ENCODE measurements around the gene HOXA11. TPM values are rescaled to one million over a fixed set of nuclear protein-coding genes. Genes with fewer than 3 reads are reported as not detected.
A peak's percentile ranks its signal among the peaks of the same experiment; 100 is the strongest.

Gene HOXA11
- total RNA-seq, 1 donor from 2014 or later, result not detected

DNA sequence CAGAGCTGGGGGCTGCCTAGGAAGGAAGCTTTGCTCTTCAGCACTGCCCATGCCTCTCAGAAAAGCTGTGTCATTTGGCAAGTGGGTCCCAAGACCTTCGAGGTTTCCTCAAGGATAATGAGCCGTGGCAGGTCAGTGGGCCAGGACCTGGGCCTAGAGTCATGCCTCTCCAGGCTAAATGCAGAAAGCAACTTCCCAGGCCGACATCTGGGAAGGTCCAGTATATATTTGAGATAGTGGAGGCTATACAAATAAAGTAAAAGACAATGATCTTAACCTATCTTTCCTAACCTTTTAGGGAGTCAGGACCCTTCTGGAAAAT, 8.5 kb downstream of the HOXA11 start:
- peaks cover 59% of the 10 kb centered on the region for H3K27me3 Mint-ChIP-seq
- no peak overlapping the region for H3K27ac Mint-ChIP-seq
- peaks cover 5% of the 10 kb centered on the region for H3K9me3 Mint-ChIP-seq
- intact Hi-C loops (cut with micrococcal nuclease), result no loop called here
- H3K4me1 Mint-ChIP-seq, result peaks cover 7% of the 10 kb centered on the region
- peaks cover 2% of the 10 kb centered on the region for H3K36me3 Mint-ChIP-seq (ENCODE audit: low read depth)
- no peak overlapping the region for H3K4me3 Mint-ChIP-seq
- DNase-seq, result no peak

DNA sequence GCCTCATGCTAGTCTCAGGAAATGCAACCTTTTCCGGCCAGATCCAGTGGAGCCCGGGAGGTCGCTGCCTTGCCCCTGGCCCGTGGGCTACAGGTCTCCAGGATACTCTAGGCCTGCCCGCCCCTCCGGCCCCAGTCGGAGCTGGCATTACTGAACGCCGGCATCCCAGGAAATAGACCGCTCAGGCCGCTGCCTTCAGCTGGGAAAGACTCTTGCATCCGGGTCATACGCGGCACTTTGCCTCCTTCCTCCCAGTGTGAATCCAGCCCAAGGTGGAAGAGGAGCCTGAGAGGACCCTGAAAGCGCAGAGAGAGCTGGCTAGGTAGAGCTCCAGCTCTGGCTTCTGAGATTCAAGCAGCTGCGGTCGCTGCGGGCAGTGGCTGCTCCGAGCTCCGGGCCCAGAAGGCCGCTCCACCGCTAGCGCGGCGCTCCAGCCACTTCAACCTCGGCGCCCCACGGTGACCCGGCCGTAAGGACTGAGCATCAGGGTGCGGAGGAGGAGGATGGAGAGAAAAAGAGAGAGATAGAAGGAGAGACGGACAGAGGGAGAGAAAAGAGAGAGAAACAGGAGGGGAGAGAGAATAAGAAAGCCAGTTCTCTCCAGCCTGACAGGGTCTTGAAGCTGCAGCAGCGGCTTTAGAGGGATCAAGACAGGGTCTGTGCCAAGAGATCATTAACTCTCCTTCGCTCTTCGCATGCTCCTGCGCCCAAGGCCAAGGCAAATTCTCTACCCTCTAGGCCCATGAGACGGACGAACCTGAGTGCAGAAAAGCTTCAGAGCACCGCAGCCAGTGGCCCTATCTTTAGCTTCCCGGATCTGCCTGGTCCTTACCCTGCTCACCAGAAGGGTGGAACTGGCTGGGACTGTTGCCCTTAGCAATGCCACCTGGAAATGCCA, 9.2 kb downstream of the HOXA11 start:
- intact Hi-C loops (cut with micrococcal nuclease), result no loop called here
- H3K27me3 Mint-ChIP-seq, result peaks cover 60% of the 10 kb centered on the region
- peaks cover 5% of the 10 kb centered on the region for H3K9me3 Mint-ChIP-seq
- peaks cover 2% of the 10 kb centered on the region for H3K36me3 Mint-ChIP-seq (ENCODE audit: low read depth)
- H3K4me3 Mint-ChIP-seq, result no peak overlapping the region
- H3K4me1 Mint-ChIP-seq, result peaks cover 8% of the 10 kb centered on the region
- H3K27ac Mint-ChIP-seq, result no peak overlapping the region
- DNase-seq, result no peak

DNA sequence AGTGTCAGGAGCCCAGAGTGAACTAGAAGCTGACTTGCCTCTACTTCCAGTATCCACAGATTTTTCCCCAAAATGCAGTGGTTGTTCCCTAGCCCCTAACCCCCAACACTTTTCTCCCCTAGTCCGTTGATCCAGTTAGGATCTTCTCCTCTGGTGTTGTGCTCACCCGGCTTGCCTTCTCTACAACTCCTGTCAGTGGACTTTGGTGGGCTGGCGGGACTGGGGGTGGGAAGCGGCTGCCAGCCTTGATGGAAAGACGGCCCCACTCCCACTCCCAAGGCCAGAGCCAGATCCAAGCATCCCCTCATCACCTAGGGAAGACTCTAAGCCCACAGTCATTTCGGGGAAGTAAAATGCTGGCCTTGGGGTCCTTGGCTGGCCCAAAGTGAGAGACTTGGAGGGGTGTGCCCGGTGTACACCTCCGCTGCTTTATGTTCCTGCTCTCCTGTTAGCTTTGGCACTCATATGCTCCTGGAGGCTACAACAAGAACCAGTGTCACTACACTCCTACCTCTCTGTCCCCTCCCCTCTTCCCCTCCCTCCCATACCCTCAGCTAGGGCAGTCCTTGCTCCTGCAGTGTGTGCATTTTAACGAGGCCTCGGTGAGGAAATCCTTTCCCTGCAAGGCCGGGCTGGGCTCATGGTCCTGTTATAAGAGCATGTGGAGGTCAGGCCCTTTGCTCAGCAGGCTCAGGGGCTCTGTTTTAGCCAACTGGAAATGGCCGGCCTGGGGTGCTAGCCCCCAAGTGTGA, 10.0 kb downstream of the HOXA11 start:
- Mint-ChIP-seq H3K27ac (peak overlapping the region; percentile 51), H3K4me3 (no peak overlapping the region), H3K27me3 (peaks cover 63% of the 10 kb centered on the region), H3K36me3 (ENCODE audit: low read depth) (peaks cover 3% of the 10 kb centered on the region), H3K9me3 (peaks cover 8% of the 10 kb centered on the region), H3K4me1 (peaks cover 8% of the 10 kb centered on the region)
- intact Hi-C loops (cut with micrococcal nuclease), result no loop called here
- DNase-seq, result no peak

DNA sequence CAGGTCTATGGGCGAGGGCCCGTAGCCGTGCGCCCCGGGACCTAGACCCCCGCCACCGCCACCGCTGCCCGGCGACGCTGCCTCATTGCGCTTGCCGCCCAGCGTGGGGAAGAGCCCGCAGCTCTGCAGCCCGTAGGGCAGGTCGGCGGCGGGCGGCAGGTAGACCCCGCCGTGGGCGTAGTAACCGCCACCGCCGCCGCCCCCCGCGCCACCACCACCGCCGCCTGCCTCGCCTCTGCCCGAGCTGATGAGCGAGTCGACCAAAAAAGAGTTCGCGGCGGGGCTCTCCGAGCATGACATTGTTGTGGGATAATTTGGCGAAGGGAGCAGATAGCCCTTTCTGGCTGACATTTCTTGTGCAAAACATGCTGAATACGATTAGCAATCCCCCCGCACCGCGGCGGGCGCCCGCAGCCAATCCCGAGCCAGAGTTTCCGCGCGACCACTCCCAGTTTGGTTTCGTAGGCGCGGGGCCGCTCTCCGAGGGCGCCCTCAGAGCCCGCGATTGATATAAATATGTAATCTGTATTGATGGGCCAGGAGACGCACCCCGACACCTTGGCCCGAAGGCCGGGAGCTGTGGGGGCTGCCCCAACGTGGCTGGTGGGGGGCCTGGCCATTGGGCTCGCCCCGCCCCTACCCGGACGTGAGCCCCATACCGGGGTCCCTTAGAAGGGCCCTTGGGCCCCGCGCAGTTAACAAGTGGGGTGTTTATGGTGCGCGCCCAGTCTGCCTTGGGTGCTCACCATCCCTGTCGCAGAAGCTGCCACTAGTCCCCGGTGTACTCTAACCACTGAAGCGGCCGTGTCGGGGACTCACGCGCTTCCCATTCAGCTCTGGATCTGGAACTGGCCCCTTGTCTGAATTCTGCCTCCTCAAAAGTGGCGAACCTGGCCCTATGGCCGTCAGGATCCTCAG, 10.8 kb downstream of the HOXA11 start, which contains the start of gene HOXA10:
HOXA10 (minus strand) TSS at position 365 of the 918 bp plus-strand sequence; CDS start at position 351, 14 bp downstream.
- Mint-ChIP-seq H3K27me3 (peaks cover 58% of the 10 kb centered on the region), H3K4me1 (peaks cover 5% of the 10 kb centered on the region), H3K27ac (peak within 1 kb of the TSS; percentile 51), H3K36me3 (ENCODE audit: low read depth) (peaks cover 3% of the 10 kb centered on the region), H3K9me3 (peaks cover 8% of the 10 kb centered on the region), H3K4me3 (no peak within 1 kb of the TSS)
- intact Hi-C loops (cut with micrococcal nuclease), result loop anchor here (2.0 kb wide), 2 partner anchors 17 to 23 kb away; partner anchors contain the start of gene HOXA7
- DNase-seq, result no peak

DNA sequence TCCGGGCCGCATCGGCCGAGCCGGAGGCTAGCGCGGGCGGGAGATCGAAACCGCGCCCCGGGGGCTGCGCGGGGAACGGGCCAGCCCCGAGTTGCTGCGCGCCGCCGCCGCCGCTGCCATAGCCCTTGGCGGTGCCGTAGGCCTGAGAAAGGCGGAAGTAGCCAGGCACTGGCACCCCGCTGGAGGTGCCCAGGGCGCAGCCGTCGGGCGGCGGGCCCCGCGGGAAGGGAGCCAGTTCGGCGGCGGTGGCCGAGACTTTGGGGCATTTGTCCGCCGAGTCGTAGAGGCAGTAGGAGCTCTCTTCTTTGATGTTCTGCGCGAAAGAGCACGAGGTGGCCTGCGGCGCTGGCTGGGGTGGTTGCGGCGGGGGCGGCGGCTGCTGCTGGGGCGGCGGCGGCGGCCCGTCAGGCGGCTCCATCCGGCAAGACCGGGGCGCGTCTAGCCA, 11.5 kb downstream of the HOXA11 start:
- peaks cover 8% of the 10 kb centered on the region for H3K9me3 Mint-ChIP-seq
- intact Hi-C loops (cut with micrococcal nuclease), result loop anchor here (2.0 kb wide), 2 partner anchors 17 to 23 kb away; partner anchors contain the start of gene HOXA7
- peaks cover 5% of the 10 kb centered on the region for H3K4me1 Mint-ChIP-seq
- no peak overlapping the region for H3K4me3 Mint-ChIP-seq
- peak; percentile 59 for DNase-seq
- H3K27me3 Mint-ChIP-seq, result peaks cover 59% of the 10 kb centered on the region
- H3K27ac Mint-ChIP-seq, result no peak overlapping the region
- peaks cover 7% of the 10 kb centered on the region for H3K36me3 Mint-ChIP-seq (ENCODE audit: low read depth)

DNA sequence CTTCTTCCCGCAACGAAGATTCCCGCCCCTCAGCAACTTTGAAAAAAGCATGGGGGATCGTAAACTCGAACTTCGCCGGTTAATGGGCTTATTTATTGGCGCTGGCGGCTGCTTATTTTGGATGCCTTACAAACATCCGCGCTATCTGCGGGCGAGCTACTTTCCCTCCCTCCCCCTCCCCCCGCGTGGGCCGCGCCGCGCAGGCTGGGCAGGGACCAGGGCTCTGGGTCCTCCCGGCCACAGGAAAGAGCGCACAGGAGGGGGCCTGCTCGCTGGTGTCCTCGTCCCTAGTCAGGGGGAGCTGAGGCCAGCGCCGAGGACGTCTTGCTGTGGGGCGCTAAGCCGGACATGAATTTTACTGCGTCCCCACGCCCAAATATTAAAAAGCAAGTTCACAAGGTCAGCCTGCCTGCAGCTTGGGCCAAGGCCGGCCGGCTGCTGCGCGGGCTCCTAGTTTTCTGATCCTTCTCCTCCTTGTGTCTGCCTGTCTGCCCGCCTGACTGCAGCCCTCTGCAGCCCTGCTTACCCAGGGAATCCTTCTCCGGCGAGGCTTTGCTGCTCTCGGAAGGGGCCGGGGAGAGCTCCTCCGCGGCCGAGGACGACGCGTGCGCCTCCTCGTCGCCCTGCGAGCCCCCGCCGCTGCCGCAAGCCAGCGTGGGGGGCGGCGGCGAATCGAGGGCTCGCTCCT, 12.1 kb downstream of the HOXA11 start:
- peaks cover 60% of the 10 kb centered on the region for H3K27me3 Mint-ChIP-seq
- peaks cover 8% of the 10 kb centered on the region for H3K9me3 Mint-ChIP-seq
- peaks cover 7% of the 10 kb centered on the region for H3K36me3 Mint-ChIP-seq (ENCODE audit: low read depth)
- peaks cover 5% of the 10 kb centered on the region for H3K4me1 Mint-ChIP-seq
- H3K27ac Mint-ChIP-seq, result no peak overlapping the region
- H3K4me3 Mint-ChIP-seq, result no peak overlapping the region
- intact Hi-C loops (cut with micrococcal nuclease), result loop anchor here (2.0 kb wide), 2 partner anchors 16 to 24 kb away; partner anchors contain the start of gene HOXA7
- no peak for DNase-seq

DNA sequence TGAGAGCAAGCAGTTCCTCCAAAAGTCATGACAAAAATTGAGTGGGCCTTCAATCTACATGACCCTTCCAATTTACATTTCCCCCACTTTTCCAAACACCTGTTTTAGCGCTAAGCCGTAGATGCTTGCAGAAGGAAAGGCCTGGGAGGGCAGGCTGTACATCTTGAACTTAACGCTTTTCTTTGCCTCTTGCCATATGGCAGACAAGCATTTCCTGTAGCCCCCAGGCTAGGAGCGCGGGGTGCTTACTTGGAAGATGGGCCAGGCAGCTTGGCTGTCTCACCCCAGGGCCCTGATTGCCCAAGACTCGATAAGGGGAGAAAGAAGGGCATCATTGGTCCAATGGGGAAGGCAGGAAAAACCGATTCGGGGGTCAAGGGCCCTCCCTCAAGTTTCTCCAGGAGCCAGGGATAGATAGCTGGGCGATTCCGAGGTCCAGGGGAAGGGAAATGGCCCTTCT, 12.7 kb downstream of the HOXA11 start:
- intact Hi-C loops (cut with micrococcal nuclease), result loop anchor here (2.0 kb wide), 2 partner anchors 16 to 24 kb away; partner anchors contain the start of gene HOXA7
- Mint-ChIP-seq H3K4me3 (no peak overlapping the region), H3K36me3 (ENCODE audit: low read depth) (peaks cover 7% of the 10 kb centered on the region), H3K9me3 (peaks cover 8% of the 10 kb centered on the region), H3K27me3 (peaks cover 62% of the 10 kb centered on the region), H3K27ac (peak overlapping the region; percentile 80), H3K4me1 (peaks cover 5% of the 10 kb centered on the region)
- no peak for DNase-seq

DNA sequence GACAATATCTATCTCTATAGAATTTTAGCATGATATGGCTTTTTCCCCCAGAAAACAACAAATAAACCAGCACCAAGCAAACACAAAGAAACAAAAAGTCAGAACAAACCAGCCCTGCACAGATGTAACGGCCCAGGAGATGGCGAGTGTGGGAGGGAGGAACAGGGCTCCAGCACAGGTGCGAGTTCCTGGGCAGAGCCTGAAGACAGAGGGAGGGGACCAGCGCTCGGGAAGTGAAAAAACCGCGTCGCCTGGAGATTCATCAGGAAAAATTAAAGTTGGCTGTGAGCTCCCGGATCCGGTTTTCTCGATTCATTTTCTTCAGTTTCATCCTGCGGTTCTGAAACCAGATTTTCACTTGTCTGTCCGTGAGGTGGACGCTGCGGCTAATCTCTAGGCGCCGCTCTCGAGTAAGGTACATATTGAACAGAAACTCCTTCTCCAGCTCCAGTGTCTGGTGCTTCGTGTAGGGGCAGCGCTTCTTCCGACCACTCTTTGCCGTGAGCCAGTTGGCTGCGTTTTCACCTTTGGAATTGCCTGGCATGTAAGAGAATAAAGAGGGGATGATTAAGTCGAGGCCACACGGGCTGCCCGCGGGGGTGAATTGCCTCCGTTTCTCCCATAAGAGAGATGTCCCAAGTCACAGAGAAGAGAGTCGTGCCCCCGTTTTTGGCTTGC, 13.3 kb downstream of the HOXA11 start:
- peaks cover 7% of the 10 kb centered on the region for H3K36me3 Mint-ChIP-seq (ENCODE audit: low read depth)
- peaks cover 8% of the 10 kb centered on the region for H3K9me3 Mint-ChIP-seq
- H3K27ac Mint-ChIP-seq, result peak overlapping the region; percentile 80
- intact Hi-C loops (cut with micrococcal nuclease), result loop anchor here (2.0 kb wide), 3 partner anchors 13 to 25 kb away; partner anchors contain the start of genes HOXA11 and HOXA7
- no peak for DNase-seq
- H3K27me3 Mint-ChIP-seq, result peaks cover 67% of the 10 kb centered on the region
- no peak overlapping the region for H3K4me3 Mint-ChIP-seq
- H3K4me1 Mint-ChIP-seq, result peaks cover 5% of the 10 kb centered on the region

DNA sequence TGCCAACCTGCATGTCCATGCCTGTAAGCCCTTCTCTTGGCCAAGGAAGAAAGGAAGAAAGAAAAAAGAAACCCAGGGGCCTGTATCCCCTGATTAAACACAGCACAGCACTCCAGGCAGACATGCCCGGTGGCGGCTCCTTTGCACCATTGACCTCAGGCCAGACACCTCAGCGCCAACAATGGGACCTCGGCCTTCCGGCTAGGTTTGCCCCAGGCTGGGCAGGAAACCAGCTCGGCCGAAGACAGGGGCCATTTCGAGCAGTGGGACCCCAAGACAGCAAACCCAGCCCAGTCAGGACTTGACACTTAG, 13.8 kb downstream of the HOXA11 start:
- Mint-ChIP-seq H3K9me3 (peaks cover 8% of the 10 kb centered on the region), H3K4me1 (peaks cover 5% of the 10 kb centered on the region), H3K27ac (no peak overlapping the region), H3K4me3 (no peak overlapping the region), H3K27me3 (peaks cover 67% of the 10 kb centered on the region), H3K36me3 (ENCODE audit: low read depth) (peaks cover 7% of the 10 kb centered on the region)
- intact Hi-C loops (cut with micrococcal nuclease), result loop anchor here (2.0 kb wide), 1 partner anchor 14 kb away; the partner anchor contains the start of gene HOXA11
- no peak for DNase-seq

DNA sequence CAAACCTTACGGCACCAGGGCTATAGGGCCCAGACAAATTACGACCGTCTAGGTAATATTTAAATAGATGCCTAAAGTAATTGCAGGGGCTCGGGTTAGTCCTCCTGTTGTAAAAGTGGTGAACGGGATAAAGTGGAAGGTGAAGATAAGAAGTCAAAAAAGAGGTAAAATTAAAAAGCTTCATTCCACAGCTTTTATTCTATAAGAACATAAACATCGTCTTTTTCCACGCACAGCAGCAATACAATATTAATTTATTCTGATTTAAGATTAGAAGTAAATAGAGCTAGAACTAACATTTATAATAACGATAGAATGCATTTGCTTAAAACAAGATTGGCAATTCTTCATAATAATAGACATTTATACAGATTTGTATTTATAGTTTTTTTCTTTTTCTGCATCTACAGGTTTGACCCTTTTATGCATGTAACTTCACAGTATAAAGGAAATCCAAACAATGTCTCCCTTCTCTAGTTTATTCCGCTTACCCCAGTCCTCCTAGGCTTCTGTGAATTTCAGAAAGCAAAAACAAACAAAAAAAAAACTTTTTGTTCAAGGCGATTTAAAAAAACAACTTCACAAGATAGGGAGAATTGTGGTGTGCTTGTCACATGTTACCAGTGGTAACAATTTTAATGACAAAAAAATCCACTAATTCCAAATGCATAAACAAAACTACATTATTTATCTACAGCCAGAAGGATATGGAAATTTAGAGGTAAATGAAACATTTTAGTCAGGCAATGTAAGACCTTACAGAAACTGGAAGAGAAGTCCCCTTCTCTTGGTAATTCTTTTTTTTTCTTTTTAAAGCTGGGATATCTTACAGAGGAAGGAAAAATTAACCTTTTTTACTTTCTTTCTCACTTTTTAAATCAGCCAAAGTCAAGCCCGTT, 14.4 kb downstream of the HOXA11 start:
- Mint-ChIP-seq H3K27ac (no peak overlapping the region), H3K9me3 (peaks cover 8% of the 10 kb centered on the region), H3K27me3 (peaks cover 65% of the 10 kb centered on the region), H3K4me1 (peaks cover 5% of the 10 kb centered on the region), H3K36me3 (ENCODE audit: low read depth) (peaks cover 7% of the 10 kb centered on the region), H3K4me3 (no peak overlapping the region)
- intact Hi-C loops (cut with micrococcal nuclease), result loop anchor here (2.0 kb wide), 1 partner anchor 14 kb away; the partner anchor contains the start of gene HOXA11
- no peak for DNase-seq

DNA sequence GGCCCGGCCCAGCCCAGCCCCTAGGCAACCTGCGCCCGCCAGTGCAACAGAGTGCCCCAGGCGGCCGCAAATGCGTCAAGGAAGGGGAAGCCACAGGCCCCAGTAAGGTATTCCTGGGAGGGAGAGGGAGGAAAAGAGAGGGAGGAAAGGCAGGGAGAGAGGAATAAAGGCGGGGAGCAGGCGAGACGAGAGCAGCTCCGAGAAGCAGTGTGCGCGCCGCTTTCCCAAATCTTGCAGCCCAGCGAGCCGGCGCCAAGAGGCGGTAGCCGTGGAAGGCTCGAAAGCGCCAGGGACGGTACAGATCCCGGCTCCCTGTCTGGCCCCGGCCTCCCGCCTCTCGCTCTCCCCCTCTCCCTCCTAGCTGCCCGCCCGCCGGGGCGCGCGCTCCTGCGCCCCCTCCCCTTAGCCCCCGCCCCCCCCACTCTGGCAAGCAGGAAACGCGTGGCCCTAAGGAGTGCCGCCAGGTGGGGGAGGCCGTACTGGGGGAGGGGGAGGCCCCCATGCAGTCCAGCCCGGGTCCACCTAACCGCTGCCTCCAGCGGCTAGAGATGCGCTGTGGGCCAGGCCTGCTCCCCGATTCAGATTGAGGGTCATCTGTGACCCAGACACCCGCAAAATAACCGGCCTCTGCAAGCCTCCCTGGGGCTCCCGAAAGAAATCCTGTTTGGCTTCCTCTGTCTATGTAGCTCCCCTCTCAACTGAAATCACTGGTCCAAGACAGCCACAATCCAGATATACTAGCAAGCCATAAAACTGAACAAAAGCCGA, 15.2 kb downstream of the HOXA11 start:
- H3K27ac Mint-ChIP-seq, result no peak overlapping the region
- DNase-seq, result no peak
- H3K9me3 Mint-ChIP-seq, result peaks cover 8% of the 10 kb centered on the region
- intact Hi-C loops (cut with micrococcal nuclease), result loop anchor here (2.0 kb wide), 1 partner anchor 15 kb away; the partner anchor contains the start of gene HOXA11
- H3K4me1 Mint-ChIP-seq, result peaks cover 5% of the 10 kb centered on the region
- peaks cover 7% of the 10 kb centered on the region for H3K36me3 Mint-ChIP-seq (ENCODE audit: low read depth)
- H3K4me3 Mint-ChIP-seq, result no peak overlapping the region
- H3K27me3 Mint-ChIP-seq, result peaks cover 62% of the 10 kb centered on the region
